DMS53 (cell line): ENCODE results near the gene UNC5A.

Source experiments
- DNase-seq: peaks from one replicate; lab custom pipeline; 2025; lab: John Stamatoyannopoulos, UW

UNC5A gene

DNA sequence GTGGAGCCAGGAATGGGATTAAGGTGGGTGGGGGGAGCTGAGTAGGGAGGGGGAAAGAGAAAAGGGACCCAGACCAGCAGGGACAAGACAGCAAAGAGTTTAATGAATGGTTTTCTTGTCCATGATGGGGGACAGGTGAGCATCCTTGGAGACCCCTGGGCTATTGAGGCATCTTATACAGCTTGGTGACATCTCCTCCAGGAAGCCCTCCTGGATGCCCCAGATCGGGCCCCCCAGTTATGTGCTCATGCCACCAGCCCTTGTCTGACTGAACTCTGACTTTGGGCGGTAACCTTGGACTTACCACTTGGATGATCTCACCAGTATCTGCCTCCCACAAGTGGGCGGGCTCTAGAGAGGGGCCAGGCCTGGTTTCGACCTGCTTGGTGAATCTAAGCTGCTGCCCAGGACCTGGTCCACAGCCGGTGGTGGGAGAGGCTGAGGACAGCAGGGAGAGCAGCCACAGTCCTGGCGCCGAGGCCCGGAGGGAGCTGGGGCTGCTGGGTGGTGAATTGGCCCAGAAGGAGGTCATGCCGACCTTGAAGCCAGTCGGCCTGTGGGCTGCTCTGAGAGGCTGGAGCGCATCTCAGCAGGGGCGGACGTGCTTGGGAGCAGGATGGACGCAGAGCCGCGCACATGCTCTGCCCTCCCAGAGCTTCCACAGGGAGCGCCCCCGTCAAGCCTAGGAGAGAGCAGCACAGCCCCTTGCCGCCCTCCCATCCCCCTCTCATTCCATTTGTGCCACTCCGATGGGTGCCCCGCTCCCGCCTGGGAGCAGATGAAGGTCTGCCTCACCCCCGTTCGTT is 36.2 kb downstream of the UNC5A start:
- DNase-seq, result peak; percentile 54

DNA sequence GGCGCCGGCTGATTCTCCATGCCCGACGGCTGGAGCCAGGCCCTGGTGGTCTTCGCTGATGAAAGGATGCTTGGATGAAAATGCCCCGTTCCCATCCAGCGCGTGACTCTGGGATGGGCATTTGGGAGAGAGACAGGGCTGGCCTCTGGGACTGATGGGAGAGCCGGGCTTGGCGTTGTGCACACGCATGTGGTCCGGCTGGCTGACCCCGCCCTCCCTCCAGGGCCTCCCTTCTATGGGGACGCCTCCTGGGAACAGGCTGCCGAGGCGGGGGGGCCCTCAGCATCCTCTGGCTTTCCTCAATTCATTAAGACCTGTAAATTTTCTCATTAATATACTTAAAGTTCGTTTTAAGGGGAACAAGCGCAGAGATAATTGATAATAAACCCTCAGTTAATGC is 36.8 kb downstream of the UNC5A start:
- DNase-seq, result no peak

DNA sequence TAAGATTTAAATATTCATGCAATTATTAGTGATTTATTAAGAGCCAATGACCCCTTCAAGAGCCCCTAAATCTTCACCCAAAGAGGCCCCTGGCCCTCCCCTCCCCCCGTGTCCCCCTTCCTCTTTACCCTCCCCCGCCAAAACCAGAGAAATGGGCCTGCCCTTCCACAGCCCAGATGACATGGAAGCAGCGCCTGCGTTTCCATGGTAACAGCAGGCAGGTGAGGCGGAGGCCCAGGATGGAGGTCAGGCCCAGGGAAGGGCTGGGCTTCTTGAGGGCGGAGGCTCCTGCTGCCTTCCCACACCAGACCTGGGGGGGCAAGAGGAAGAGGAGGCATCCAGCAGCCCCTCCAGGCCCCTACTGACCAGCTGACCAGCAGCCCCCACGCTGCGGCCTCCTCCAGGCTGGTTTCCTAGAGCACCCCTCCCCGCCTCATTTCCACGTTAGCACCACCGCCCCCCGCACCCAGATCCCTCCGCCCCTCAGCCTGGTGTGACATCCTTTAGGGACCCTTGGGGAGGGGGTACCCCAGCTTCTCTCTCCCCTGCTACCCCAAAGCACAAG is 37.4 kb downstream of the UNC5A start:
- DNase-seq, result peak; percentile 67

DNA sequence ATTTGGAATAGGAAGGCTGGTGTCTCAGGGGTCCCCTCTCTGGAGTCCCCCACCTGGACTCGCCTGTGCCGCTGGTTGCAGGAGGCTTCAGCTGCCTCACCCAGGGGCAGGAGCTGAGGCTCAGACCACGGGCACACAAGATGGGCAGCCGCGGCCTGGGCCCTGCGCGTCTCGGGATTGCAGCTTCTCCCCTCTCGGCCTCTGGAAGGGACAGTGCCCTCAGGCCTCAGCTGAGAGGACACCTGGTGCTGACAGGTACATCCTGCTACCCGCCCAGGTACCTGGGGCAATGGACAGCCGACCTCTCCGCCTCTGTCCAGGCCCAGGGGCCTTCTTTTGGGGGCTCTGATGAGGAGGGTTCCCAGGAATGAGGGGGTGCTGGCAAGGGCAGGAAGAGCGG is 38.3 kb downstream of the UNC5A start:
- DNase-seq, result no peak

DNA sequence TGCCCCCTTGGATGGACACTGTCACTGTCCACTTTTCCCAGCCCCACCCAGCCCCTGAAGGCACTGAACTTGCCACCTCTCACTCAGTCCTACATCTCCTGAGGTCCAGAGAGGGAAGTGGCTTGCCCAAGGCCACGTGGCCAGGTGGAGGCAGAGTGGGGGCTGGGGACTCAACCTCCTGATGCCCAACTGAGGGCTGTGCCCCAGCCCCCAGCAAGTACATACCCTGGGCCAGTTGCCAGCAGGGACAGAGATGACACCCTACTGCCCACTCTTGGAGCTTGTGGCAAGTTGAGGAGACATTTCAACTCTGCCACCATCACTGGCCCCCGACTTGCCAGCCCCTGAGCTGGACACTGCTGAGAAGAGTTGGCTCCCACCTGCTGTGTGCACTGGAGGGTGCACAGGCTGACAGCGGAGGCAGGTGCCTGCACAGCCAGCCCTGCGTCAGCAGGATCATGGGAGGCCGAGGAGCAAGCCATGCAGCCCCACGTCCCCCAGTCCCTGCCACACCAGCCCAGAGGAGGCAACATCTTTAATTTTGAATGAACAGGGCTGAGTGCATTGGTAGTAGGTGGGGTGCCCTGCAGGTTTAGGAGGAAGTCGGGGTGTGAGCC is 39.4 kb downstream of the UNC5A start:
- DNase-seq, result no peak

DNA sequence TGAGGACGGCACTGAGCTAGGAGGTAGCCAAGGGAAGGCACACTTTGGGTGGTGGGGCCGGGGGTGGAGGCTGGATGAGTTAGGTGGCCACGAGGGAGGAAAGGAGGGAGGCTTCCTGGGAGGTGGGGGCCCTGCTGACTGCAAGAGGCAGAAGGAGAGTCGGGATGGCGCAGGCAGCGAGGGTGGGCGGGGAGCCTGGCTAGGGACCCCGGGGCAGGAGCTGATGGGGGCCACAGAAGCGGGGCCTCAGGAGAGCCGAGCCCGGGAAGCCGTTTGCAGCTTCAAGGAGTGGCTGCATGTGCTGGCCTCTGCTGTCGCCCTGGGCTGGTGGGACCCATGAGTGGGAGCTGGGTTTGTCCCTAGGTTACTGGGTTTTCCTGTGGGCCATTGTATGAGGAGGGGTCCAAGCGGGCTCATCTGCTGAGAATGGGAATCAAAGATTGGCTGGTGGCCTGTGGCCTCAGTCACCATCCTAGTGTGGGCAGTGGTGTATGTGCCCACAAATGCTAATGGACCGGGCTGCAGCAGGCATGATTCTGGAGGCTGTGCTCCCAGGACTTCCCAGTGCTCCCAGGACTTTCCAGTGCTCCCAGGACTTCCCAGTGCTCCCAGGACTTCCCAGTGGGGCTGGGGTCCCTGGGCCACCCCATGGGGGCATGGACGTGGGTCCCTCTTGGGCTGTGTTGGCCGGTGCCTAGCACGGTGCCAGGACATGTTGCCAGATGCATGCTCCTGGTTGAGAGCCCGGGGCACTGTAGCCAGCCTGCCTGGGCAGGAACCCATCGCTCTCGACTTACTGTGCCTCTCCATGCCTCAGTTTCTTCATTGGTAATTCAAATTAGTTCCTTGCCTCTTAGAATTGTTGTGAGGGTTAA is 40.2 kb downstream of the UNC5A start:
- no peak for DNase-seq

DNA sequence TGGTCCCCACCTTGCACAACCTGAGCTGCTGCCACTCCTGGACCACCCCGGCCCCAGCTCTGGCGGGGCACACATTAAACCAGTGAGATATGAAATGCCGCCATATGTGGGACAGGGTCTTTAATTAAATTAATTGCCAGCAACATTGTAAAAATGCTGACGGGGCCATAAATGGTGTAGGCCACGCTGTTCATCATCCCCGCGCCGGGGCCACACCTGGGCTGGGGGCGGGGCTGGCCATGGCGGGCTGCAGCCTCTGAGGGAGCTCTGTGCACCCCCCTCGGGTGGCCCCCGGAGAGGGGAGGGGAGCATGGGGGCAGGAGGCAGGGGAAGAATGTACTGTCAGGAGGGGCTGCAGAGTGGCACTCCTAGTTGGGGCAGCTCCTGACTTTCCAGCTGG is 41.0 kb downstream of the UNC5A start:
- DNase-seq, result no peak

DNA sequence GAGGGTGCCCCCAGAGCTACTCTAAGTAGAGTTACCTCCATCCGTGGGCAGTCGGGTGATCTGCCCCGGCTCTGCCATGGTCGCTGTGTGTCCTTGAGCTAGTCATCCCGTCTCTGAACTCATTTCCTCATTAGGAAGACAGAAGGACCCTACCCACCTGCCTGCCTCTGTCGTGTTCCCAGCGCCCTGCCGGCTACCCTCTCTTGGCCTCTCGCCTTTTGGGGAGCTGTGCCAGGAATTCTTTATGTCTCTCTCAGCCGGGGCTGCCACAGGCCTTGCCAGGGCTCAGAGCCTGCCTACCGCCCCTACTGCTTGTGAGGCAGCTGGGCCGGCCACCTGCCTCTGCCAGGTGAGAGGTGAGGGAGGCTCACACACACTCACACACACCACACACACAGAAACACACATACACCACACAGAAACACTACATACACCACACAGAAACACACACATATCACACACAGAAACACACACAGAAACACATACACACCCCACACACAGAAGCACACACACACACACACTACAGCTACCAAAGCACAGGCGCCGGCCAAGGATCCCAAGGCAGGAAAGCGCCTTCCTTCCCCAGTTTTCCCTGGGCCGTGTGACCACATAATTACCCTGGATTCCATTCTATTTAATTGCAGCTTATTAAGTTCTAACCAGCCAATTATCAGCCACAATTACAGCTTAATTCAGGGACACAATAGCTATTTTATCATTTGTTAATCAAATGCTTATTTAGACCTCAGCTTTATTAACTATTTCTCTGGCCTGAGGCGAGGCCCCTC is 41.7 kb downstream of the UNC5A start:
- DNase-seq, result peak; percentile 76

DNA sequence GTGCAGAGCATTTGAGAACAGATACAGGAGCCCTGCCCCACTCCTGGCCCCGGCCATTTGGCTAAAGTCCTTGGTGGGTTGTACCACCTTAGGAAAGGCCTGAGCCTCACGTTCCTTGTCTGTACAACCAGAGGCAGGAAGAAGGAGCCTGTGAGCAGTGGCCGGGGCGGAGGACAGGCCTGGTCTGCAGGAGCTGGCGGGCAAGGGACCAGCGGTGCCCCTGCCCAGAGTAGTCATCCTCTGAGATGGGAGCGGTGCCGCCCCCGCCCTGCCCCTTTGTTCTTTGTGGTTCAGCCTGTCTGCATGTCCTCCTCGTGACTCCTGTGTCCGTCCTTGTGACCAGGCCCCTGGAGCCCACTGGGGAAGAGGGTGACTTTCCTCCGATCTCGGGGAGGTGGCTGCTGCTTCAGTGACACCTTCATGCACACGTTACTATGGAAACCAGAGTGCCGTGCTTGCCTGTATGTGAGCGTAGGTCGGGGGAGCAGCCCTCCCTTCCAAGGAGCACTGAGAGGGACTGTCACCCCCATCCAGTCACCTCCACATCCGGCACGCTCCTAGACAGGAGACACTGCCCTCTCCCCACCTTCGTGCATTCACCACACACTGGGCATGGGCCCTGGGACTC is 42.9 kb downstream of the UNC5A start:
- DNase-seq, result no peak

DNA sequence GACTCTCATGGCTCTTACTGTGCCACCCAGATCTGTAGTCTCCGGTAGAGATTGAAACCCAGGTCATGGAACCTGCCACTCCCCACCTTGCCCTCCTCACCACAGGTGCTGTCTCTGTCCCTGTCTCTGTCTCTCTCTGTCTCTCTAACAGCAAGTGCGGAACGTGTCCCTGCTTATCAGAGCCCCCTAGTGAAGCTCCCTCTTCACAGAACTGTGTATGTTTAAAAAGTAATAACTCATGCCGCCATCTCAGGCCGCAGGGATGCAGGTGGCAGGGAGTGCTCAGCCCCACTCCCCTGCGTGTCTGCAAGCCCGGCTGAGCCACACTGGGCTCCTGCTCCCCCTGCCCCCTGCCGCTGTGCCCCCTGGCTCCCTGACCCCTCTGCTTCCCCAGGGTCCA is 43.8 kb downstream of the UNC5A start:
- no peak for DNase-seq

DNA sequence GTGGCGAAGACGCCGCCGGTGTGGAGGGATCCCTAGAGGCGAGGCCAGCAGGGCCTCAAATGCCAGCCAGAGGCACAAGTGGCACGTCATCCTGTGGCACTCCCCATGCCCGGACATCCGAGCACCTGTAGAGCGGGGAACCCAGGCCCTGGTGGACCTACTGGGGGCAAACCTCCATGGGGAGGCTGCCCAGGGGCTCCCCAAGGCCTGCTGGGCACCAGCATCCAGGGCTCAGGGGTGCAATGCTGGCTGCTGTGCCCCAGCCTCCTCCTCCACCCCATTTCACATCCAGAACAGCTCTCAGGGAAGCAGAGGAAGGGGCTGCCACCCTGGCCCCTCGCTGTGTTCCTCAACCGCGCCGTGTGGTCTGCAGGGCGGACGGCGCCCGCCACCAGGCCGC is 45.2 kb downstream of the UNC5A start:
- DNase-seq, result no peak

DNA sequence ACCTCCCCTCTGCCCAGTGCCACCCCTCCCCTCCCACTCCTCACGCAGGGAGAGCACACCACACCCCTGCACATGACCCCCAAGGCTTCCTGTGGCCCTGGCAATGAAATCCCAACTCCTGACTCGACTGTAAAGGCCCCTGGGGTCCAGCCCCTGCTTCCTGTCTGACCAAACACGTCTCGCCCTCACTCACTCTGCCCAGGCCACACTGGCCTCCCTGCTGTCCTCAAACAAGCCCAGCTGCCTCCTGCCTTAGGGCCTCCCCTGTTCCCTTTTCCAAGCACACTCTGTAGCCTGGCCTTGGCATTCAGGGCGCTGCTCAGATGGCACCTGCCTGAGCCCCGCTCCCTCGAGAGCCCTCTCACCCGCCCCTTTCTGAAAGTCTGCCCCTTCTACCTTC is 46.4 kb downstream of the UNC5A start:
- no peak for DNase-seq

DNA sequence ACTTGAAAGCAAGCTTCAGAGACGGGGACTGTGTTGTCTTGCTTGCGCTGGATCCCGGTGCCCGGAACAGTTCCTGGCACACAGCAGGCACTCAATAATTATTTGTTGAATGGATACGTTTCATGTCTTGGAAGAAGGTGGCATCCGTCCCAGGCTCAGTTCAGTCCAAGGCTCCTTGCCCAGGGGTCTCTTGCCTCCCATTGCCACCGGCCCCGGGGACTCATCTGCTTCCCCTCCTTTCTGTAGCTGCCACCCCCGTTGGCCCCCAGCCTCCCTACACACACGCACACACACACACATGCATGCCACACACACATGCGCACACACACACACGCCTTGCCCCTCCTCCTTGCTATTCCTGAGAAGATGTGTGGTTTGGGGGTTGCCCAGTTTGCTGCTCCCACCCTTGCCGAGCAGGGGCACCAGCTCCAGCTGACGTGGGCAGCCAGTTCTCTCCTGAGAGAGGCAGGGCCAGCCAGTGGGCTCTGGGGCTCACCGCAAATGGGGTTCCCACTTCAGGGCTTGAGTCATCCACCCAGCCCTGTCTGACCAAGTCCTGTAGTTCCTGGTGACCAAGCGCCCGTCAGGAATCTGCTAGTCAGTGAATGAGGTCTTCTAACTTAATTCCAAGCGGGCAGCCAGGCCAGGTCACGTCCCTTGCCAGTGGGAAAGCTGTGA is 47.0 kb downstream of the UNC5A start:
- DNase-seq, result no peak

DNA sequence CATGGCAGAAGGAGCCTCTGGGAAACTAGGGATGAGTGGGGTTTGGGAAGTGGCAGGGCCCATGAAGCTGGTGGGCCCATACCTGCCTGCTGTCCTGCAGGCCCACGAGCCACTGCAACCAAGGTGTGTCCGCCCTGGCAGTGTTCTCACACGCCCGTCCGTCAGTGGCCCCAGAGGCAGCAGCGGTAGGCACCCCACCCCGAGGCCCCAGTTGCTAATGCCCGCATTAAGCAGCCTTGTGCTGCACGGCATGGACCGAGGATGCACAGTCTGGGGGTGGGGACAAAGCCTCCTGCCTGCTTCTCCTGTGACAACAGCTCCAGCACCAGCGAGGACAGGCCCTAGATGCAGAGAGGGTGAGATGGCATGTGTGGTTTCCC is 47.5 kb downstream of the UNC5A start:
- no peak for DNase-seq

DNA sequence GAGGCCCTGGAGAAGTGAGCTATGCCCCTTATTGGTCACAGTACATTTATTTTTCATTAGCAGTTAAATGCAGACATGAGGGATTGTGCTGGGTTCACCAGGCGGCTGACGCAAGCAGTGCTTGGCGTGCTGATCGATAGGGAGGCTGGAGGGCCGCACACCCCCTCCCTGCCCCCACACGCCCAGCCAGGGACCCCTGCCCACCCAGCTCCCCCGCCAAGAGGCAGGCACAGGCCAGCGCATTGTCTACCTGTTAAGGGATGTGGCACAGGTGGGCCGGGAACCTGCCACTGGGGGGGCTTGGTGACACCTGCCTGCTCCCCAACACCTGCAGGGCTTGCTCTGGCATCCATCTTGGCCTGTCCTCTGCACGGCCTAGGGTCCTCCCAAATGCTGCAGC is 49.6 kb downstream of the UNC5A start:
- DNase-seq, result no peak

DNA sequence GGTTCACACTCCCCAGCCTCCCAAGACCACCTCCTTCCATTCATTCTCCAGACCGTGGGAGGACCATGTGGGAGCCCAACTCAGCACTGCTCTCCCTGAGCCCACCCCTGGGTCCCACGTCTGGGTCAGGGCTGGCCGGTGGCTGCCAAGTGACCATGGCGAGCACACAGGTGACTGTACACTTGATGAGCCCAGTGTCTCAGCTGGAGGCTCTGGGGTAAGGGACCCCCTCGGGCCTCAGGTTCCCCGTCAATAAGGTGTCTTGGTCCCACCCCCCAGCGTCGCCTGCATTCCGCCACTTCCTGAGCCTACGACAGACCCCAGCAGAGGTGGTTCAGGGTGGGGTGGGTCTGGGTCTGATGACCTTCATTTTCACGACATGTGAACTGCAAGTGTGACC is 50.0 kb downstream of the UNC5A start:
- DNase-seq, result no peak

DNA sequence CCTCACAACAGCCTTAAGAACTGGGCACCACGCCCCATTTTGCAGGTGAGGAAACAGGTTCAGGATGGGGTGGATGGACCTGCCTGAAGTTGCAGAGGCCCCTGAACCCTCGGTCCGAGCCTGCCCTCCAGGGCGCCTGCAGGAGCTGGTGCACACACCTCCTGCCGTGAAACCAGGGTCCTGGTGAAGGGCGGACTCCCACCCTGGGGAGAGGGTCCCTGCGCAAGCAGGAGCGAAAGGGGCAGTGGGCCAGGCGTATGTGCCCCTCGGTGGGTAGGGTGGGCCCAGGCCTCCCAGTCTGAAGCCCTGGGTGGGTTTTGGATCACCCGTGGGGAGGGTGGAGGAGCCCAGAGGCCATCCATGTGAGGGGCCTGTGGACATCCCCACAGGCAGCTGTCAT is 50.9 kb downstream of the UNC5A start:
- DNase-seq, result no peak

DNA sequence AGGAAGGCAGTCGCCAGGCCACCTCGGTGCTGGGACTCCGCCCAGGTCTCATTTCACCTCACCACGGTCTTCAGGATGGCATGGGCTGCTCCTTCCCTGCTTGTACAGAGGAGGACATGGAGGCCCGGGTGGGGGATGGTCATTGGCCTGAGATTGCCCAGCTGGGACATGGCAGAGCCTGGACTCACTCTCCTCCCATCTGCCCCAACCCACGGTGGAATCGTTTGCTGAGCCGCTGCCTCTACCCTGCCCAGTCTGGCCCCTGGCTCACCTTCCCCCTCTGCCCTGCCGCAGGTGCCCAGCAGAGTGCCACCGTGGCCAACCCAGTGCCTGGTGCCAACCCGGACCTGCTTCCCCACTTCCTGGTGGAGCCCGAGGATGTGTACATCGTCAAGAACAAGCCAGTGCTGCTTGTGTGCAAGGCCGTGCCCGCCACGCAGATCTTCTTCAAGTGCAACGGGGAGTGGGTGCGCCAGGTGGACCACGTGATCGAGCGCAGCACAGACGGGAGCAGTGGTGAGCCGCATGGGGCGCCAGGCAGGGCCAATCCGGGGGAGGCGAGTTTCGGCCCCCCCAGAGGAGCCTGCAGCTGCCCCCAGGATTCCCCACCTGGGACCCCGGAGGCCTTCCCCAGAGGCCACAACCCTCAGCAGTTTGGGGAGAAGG is 52.1 kb downstream of the UNC5A start:
- DNase-seq, result no peak

DNA sequence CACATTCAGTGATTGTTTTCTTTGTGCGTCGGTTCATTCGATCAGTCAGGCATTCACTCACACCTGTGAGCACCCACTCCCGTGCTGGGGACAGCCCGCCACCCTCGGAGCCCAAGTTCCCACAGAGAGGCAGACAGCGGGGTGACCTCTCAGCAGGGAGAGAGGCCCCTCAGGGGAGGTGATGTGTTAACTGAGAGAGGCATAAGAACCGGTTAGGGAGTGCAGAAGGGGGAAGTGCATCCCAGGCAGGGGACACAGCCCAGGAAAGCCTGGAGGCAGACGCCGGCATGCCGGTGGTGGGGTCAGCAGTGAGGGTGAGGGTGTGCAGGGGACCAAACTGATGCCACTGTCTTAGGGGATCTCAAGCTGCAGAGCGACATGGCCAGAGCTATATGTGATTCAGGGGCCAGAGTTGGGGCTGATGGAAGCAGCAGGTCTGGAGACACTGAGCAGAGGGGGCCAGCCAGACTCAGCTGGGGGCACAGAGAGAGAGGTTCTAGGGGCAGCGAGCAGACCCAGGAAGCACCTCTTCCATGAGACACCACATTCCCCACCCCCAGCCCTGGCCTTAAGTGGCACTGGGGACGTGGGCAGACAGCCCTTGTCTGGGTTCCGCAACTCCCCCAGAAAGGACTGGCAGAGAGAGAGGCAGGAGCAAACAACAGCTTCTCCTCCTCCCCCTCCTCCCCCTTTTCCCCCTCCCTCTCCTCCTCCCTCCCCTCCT is 52.8 kb downstream of the UNC5A start:
- DNase-seq, result no peak

DNA sequence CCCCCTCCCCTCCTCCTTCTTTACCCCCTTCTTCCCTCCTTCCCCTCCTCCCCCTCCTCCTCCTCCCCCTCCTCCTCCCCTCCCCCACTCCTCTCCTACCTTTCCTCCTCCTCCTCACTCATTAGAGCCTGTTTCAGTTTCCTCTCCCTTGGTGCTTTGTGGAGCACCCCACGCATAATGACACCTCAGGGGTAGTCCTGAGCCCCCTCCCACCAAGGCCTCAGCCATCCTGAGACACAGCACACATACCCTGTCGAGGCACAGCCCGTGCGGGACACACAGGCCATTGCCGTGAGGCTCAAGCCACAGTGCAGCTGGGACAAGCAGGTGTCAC is 53.4 kb downstream of the UNC5A start:
- no peak for DNase-seq
